Renal pelvis (tissue), 4 donors: ENCODE data around the gene LTK. TPM values are rescaled to one million over a fixed set of nuclear protein-coding genes. Genes with fewer than 3 reads are reported as not detected.
A peak's percentile ranks its signal among the peaks of the same experiment; 100 is the strongest.
"Not testable (repeated sequence)": the region's sequence is repeated elsewhere in the genome, so short reads cannot be mapped to it uniquely, and the experiment has no call there.

Experiments used
- DNase-seq: peaks from one replicate; pipeline ENCODE4 v3.0.0-alpha.2; 2013
- polyA plus RNA-seq, 3 donors: library from polyadenylated mRNA; unstranded; fragments of 120-200 nt; gene quantifications; one replicate each; pipeline ENCODE4 v1.2.1, GENCODE V29; 2013; ENCODE audit not compliant: insufficient read length in 3 of 3

The LTK gene
- polyA plus RNA-seq, 3 donors, result 2.0 to 2.9 (median 2.7) TPM

- DNase-seq, result no peak
Measured at GRCh38 chr15:41476416-41477048, 37.1 kb downstream of the LTK start.

DNA sequence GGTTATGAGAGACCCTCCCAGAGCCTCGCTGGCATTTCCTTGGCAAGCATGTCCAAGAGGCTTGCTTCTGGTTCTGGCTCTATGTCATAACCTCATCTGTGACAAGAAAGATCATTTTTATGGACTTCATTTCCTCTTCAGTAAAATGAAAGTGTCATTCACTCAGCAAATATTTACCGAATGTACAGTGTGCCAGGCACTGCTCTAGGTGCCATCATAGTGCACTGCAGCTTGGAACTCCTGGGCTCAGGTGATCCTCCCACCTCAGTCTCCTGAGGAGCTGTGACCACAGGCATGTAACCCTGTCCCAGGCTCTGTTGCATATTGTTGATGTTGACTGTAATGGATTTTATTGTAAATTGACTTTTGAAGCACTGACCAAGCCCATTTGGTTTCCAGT is 38.7 kb downstream of the LTK start:
- no peak for DNase-seq

GRCh38 chr15:41474436-41474835 is 39.2 kb downstream of the LTK start:
- DNase-seq, result no peak

GRCh38 chr15:41473418-41473817 is 40.2 kb downstream of the LTK start:
- DNase-seq, result no peak

DNA sequence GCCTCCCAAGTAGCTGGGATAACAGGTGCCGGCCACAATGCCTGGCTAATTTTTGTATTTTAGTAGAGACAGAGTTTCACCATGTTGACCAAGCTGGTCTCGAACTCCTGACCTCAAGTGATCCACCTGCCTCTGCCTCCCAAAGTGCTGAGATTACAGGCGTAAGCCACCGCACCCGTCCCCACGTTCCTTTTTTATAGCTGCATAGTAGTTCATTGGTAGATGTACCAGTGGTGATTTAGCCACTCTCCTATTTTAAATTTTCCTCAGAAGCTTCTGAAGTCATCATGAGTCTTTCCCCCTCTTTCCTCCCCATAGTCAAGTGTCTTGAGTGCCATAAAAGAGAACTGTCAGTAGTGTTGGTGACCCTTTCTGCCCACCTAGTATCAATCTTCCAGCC is 44.0 kb downstream of the LTK start:
- not testable (repeated sequence) for DNase-seq

GRCh38 chr15:41466711-41467110 is 46.9 kb downstream of the LTK start:
- DNase-seq, result no peak

GRCh38 chr15:41465822-41466421 is 47.7 kb downstream of the LTK start:
- DNase-seq, result peak; percentile 36

DNA sequence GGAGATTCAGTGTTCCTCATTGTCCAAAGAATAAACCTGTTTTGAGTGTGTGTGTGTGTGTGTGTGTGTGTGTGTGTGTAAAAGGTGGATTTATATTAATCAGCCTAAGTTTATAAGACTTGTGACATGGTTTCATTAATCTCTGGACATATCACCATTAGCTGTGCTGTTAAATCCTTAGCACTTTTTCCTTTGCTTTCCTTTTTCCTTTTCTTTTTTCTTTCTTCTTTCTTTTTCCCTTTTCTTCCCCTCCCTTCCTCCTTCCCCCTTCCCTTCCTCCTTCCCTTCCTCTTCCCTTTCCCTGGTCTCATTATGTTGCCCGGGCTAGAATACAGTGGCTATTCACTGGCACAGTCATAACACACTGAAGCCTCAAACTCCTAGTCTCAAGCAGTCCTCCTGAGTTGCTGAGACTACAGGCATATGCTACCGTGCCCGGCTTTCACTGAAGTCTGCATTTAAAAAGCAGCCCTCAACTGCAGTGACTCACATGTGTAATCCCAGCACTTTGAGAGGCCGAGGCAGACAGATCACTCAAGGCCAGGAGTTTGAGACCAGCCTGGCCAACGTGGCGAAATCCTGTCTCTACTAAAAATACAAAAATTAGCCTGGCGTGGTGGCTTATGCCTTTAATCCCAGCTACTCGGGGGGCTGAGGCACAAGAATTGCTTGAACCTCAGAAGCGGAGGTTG is 48.6 kb downstream of the LTK start:
- DNase-seq, result no peak

DNA sequence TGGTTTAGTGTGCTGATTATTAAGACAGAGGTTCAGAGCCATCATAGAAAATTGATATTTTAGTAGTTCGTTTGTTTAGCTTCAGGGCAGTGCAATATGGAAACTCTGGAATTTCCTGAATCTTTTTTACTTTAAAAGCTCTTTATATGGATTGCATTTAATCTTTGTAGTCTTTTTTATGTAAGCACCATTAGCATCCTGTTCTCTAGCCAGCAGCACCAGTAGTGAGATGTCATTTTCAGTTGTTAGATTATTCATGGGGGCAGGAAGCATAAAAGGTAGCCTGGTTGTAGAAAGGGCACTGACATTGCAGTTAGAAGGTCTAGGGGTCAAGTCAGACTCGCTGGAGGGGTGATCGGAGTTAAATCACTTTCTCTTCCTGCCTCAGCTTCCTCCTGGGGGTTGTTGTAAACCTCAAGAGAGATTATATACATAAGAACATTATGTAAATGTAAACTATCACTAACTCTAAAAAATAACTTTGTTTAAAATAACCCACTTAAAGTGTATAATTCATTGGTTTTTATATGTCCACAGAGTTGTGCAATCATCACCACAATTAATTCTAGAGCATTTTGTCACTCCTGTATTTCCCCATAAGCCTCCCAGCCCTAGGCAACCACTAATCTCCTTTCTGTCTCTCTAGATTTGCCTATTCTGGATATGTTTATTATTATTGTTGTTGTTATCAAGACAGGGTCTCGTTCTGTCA is 51.4 kb downstream of the LTK start:
- no peak for DNase-seq

Other genes starting within 250 kb of the LTK start
- 10 to 100 TPM in 1 of 3 donors, 1 to 10 TPM in 2; 8.3 to 10.8 (median 9.0) TPM for gene OIP5, start 181.2 kb downstream of the LTK start, polyA plus RNA-seq
- 100 to 1,000 TPM in 1 of 3 donors, 10 to 100 TPM in 2; 89.8 to 102 (median 90.6) TPM for gene NUSAP1, start 180.9 kb downstream of the LTK start, polyA plus RNA-seq
- gene NDUFAF1, start 111.3 kb downstream of the LTK start, polyA plus RNA-seq, result 10 to 100 TPM; 23.7 to 25.4 (median 24.9) TPM
- gene RTF1, start 96.7 kb downstream of the LTK start, polyA plus RNA-seq, result 10 to 100 TPM; 57.7 to 71.1 (median 64.1) TPM
- under 1 TPM; 0.61 to 0.90 (median 0.83) TPM for gene ITPKA, start 20.0 kb downstream of the LTK start, polyA plus RNA-seq
- gene RPAP1, start 30.4 kb upstream of the LTK start, polyA plus RNA-seq, result 10 to 100 TPM; 36.2 to 38.3 (median 37.6) TPM
- 100 to 1,000 TPM; 173 to 176 (median 176) TPM for gene TYRO3, start 45.4 kb upstream of the LTK start, polyA plus RNA-seq
- gene MGA, start 146.6 kb upstream of the LTK start, polyA plus RNA-seq, result 10 to 100 TPM; 31.6 to 45.9 (median 41.3) TPM